ENCODE results near the gene GBX1. TPM values are rescaled to one million over a fixed set of nuclear protein-coding genes. Genes with fewer than 3 reads are reported as not detected.

The GBX1 gene
- polyA plus RNA-seq, 1 donor from 2014 or later, result not detected

GRCh38 chr7:151122276-151122675 is 45.2 kb downstream of the GBX1 start:
- H2AFZ ChIP-seq (ENCODE audit: low read depth, low read length), result no peak overlapping the region
- H3K79me2 ChIP-seq (replicated peaks; ENCODE audit: insufficient read depth, low read length), result no peaks in the 10 kb centered on the region
- no peaks in the 10 kb centered on the region for H3K36me3 ChIP-seq (ENCODE audit: insufficient read depth, low read length)
- TF ChIP-seq POLR2AphosphoS5 (IDR thresholded peaks at IDR 0.05) (no peak), MXI1 (conservative IDR thresholded peaks at IDR 0.05; ENCODE audit: poor library complexity, severe bottlenecking) (no peak), EZH2 (IDR thresholded peaks at IDR 0.05; ENCODE audit: borderline replicate concordance, insufficient read depth, low read length, poor library complexity, severe bottlenecking) (no peak), RAD21 (conservative IDR thresholded peaks at IDR 0.05) (no peak), CTCF (IDR thresholded peaks at IDR 0.05; ENCODE audit: poor library complexity, severe bottlenecking) (no peak), SMC3 (conservative IDR thresholded peaks at IDR 0.05; ENCODE audit: poor library complexity) (no peak), EP300 (conservative IDR thresholded peaks at IDR 0.05; ENCODE audit: poor library complexity, severe bottlenecking) (no peak), TAF1 (IDR thresholded peaks at IDR 0.05; ENCODE audit: low read depth) (no peak)
- TF ChIP-seq, protein P1, sequence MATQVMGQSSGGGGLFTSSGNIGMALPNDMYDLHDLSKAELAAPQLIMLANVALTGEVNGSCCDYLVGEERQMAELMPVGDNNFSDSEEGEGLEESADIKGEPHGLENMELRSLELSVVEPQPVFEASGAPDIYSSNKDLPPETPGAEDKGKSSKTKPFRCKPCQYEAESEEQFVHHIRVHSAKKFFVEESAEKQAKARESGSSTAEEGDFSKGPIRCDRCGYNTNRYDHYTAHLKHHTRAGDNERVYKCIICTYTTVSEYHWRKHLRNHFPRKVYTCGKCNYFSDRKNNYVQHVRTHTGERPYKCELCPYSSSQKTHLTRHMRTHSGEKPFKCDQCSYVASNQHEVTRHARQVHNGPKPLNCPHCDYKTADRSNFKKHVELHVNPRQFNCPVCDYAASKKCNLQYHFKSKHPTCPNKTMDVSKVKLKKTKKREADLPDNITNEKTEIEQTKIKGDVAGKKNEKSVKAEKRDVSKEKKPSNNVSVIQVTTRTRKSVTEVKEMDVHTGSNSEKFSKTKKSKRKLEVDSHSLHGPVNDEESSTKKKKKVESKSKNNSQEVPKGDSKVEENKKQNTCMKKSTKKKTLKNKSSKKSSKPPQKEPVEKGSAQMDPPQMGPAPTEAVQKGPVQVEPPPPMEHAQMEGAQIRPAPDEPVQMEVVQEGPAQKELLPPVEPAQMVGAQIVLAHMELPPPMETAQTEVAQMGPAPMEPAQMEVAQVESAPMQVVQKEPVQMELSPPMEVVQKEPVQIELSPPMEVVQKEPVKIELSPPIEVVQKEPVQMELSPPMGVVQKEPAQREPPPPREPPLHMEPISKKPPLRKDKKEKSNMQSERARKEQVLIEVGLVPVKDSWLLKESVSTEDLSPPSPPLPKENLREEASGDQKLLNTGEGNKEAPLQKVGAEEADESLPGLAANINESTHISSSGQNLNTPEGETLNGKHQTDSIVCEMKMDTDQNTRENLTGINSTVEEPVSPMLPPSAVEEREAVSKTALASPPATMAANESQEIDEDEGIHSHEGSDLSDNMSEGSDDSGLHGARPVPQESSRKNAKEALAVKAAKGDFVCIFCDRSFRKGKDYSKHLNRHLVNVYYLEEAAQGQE (IDR thresholded peaks at IDR 0.05; ENCODE audit: borderline replicate concordance), result no peak
- peaks cover 4% of the 10 kb centered on the region for H3F3A ChIP-seq (ENCODE audit: insufficient read depth, low read length, poor library complexity, severe bottlenecking)
- H3K9me2 ChIP-seq (ENCODE audit: insufficient read depth, low read length), result no peaks in the 10 kb centered on the region
- H4K20me1 ChIP-seq (ENCODE audit: insufficient read depth), result peaks cover 18% of the 10 kb centered on the region
- no peaks in the 10 kb centered on the region for H3K9me3 ChIP-seq (ENCODE audit: low read length)
- H3K9ac ChIP-seq (ENCODE audit: low read length), result no peak overlapping the region
- H3K4me2 ChIP-seq (ENCODE audit: low read length), result no peak overlapping the region
- H3K4me3 ChIP-seq (ENCODE audit: low read length), result no peak overlapping the region
- no peaks in the 10 kb centered on the region for H3K27me3 ChIP-seq (ENCODE audit: insufficient read depth, low read depth, low read length)
- no peak overlapping the region for H3K27ac ChIP-seq (ENCODE audit: low read length)

DNA sequence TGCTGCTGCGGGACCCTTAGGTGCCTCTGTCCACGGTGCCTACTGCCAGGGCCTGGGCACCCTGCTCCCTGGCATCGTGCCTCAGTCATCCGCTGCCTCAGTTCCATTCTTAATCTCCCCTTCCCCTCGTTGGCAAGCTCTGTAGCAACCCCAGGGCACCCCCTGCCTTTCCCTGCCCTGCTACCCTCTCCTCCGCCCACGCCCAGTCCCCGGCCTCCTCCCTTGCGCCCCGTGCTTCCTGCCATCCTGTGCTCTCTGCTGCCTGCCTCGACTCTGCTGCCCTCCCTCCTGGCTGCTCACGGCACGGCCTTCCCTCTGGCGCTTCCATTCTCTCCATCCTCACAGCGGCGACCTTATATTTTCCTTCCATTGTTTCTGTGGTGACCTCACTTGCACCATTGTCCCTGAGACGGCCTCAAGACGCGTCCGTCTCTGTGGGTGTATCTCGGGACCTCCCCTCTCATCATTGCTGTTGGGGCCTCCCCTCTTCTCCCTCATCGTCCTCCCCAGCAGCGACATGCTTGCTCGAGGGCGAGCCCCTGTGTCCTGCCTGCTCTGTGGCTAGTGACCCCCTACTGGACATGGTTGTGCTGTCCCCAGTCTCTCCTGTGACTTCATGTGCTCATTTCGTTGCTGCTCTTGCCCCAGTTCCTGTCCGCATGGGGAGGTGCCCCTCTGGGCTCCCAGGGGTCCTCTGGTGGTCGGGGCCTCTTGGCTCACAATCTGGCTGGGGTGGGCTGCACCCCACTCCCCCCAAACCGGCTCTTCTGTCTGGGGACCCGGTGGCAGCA is 45.9 kb downstream of the GBX1 start:
- Histone ChIP-seq H3K27me3 (ENCODE audit: insufficient read depth, low read depth, low read length) (peaks cover under 1% of the 10 kb centered on the region), H3K9me2 (ENCODE audit: insufficient read depth, low read length) (no peaks in the 10 kb centered on the region), H3K4me3 (ENCODE audit: low read length) (no peak overlapping the region), H3K9me3 (ENCODE audit: low read length) (no peaks in the 10 kb centered on the region), H3K36me3 (ENCODE audit: insufficient read depth, low read length) (no peaks in the 10 kb centered on the region), H4K20me1 (ENCODE audit: insufficient read depth) (peaks cover 24% of the 10 kb centered on the region), H3K4me2 (ENCODE audit: low read length) (no peak overlapping the region), H2AFZ (ENCODE audit: low read depth, low read length) (no peak overlapping the region), H3K79me2 (replicated peaks; ENCODE audit: insufficient read depth, low read length) (no peaks in the 10 kb centered on the region), H3K9ac (ENCODE audit: low read length) (no peak overlapping the region), H3K27ac (ENCODE audit: low read length) (no peak overlapping the region), H3F3A (ENCODE audit: insufficient read depth, low read length, poor library complexity, severe bottlenecking) (peaks cover 1% of the 10 kb centered on the region)
- TF ChIP-seq POLR2AphosphoS5 (IDR thresholded peaks at IDR 0.05) (no peak), MXI1 (conservative IDR thresholded peaks at IDR 0.05; ENCODE audit: poor library complexity, severe bottlenecking) (no peak), EZH2 (IDR thresholded peaks at IDR 0.05; ENCODE audit: borderline replicate concordance, insufficient read depth, low read length, poor library complexity, severe bottlenecking) (no peak), RAD21 (conservative IDR thresholded peaks at IDR 0.05) (no peak), CTCF (IDR thresholded peaks at IDR 0.05; ENCODE audit: poor library complexity, severe bottlenecking) (no peak), EP300 (conservative IDR thresholded peaks at IDR 0.05; ENCODE audit: poor library complexity, severe bottlenecking) (no peak), TAF1 (IDR thresholded peaks at IDR 0.05; ENCODE audit: low read depth) (no peak), SMC3 (conservative IDR thresholded peaks at IDR 0.05; ENCODE audit: poor library complexity) (no peak)

Measured in neural cell (in vitro differentiated cells).